ENCODE data around the gene TSHZ3. TPM values are rescaled to one million over a fixed set of nuclear protein-coding genes. Genes with fewer than 3 reads are reported as not detected.

The TSHZ3 gene
- total RNA-seq, 1 experiment from 2014 or later = 3.2 TPM

- no CpG with 5 or more reads among the region's 5 CpGs for WGBS (ENCODE audit: extremely low coverage, insufficient read length, low lambda C conversion rate)
- no peak for DNase-seq
- H2AK5ac ChIP-seq (ENCODE audit: insufficient read length, low read length) = no peak overlapping the region
- H2BK15ac ChIP-seq (ENCODE audit: low read depth, low read length) = no peak overlapping the region
- H2BK120ac ChIP-seq (ENCODE audit: low read depth, low read length, poor library complexity, severe bottlenecking) = no peak overlapping the region
- H3K4me1 ChIP-seq (ENCODE audit: insufficient read depth, low read length) = peaks cover 9% of the 10 kb centered on the region
- H3K9me3 ChIP-seq (ENCODE audit: control insufficient read depth, low read depth, low read length) = no peaks in the 10 kb centered on the region
- H3K14ac ChIP-seq (ENCODE audit: insufficient read depth, low read length) = no peak overlapping the region
- H4K20me1 ChIP-seq (ENCODE audit: control insufficient read depth, insufficient read depth, insufficient read length) = no peaks in the 10 kb centered on the region
- no peak overlapping the region for H3K27ac ChIP-seq (ENCODE audit: insufficient read length, low read depth, low read length)
- no peak overlapping the region for H2BK20ac ChIP-seq (ENCODE audit: low read depth, low read length, poor library complexity, severe bottlenecking)
- H2AFZ ChIP-seq (ENCODE audit: low read length) = no peak overlapping the region
- no peak overlapping the region for H3K4me2 ChIP-seq (ENCODE audit: insufficient read depth, insufficient read length, low read length)
- no peak overlapping the region for H3K23ac ChIP-seq (ENCODE audit: insufficient read length, low read depth, low read length)
- H2BK5ac ChIP-seq (ENCODE audit: insufficient read length, low read length) = no peak overlapping the region
- H3K27ac Mint-ChIP-seq = no peak overlapping the region
- H3K36me3 Mint-ChIP-seq (ENCODE audit: insufficient read depth in 1 of 3, low read depth in 3 of 3) = no peaks in the 10 kb centered on the region
- no peak overlapping the region for H3K18ac ChIP-seq (ENCODE audit: insufficient read length, low read depth, low read length)
- H3K56ac ChIP-seq (ENCODE audit: insufficient read length, low read depth, low read length) = no peak overlapping the region
- peaks cover 6% of the 10 kb centered on the region for H3K23me2 ChIP-seq (ENCODE audit: insufficient read length, low read depth, low read length, poor library complexity, severe bottlenecking)
- H3K27me3 ChIP-seq (ENCODE audit: insufficient read depth, low read length) = no peaks in the 10 kb centered on the region; the same call in 1 of the 2 replicates
- H4K5ac ChIP-seq (ENCODE audit: insufficient read length, low read depth, low read length) = no peak overlapping the region
- H3K4me1 Mint-ChIP-seq = peaks cover 27% of the 10 kb centered on the region in 2 experiments
- H3K4ac ChIP-seq (ENCODE audit: low read depth, low read length) = no peak overlapping the region
- no peak overlapping the region for H3K4me3 Mint-ChIP-seq
- H4K8ac ChIP-seq (replicated peaks; ENCODE audit: insufficient read length, low read depth, low read length) = no peak overlapping the region
- no peaks in the 10 kb centered on the region for H3K9me3 Mint-ChIP-seq
- no peak overlapping the region for H3K9ac ChIP-seq (ENCODE audit: extremely low read depth, insufficient read length, low read length)
- H3K79me2 ChIP-seq (ENCODE audit: insufficient read depth, low read length) = no peaks in the 10 kb centered on the region
- H3K27me3 Mint-ChIP-seq (ENCODE audit: low read depth) = peaks cover 22% of the 10 kb centered on the region
- no peak for TF ChIP-seq CTCF (conservative IDR thresholded peaks at IDR 0.05)
- no peaks in the 10 kb centered on the region for H3K79me1 ChIP-seq (ENCODE audit: insufficient read depth, low read depth, low read length, poor library complexity, severe bottlenecking)
- H4K91ac ChIP-seq (ENCODE audit: insufficient read length, low read depth, low read length) = no peak overlapping the region
- no peak overlapping the region for H2BK12ac ChIP-seq (ENCODE audit: insufficient read length, low read depth, low read length)
- no peak overlapping the region for H3T11ph ChIP-seq (ENCODE audit: low read length)
These were observed 12.5 kb upstream of the TSHZ3 start for GRCh38 chr19:31361728-31362127.
